ENCODE results near the gene ETHE1. TPM values are rescaled to one million over a fixed set of nuclear protein-coding genes. Genes with fewer than 3 reads are reported as not detected.

Gene ETHE1
- total RNA-seq, 4 donors from 2014 or later = 33.3 to 55.9 (median 52.3) TPM

DNA sequence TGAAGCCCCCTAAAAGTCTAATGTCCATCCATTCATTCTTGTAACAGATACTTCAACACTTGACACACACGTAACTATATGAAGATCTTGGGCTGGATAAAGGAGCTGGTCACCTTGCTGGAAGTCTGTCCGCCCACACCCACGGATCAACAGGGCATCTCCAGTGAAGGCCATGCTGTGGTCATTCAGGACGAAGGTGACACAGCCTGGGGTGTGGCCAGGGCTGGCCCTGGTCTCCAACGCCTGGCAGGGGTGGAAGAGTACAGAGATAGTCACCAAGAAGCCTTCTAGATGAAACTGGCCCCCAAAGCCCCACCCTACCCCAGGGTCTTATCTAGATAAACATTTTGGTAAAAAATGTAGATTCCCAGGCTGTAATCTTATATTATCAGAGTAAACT lies 15.7 kb downstream of the ETHE1 start:
- Histone ChIP-seq H3K4me1 (no peaks in the 10 kb centered on the region), H3K36me3 (peaks cover 0 to 45% of the 10 kb centered on the region in 2 donors), H3K4me3 (no peak overlapping the region), H3K27ac (no peak overlapping the region), H3K27me3 (no peaks in the 10 kb centered on the region), H3K9me3 (no peaks in the 10 kb centered on the region)
- no peak for ATAC-seq
- TF ChIP-seq, protein P1, sequence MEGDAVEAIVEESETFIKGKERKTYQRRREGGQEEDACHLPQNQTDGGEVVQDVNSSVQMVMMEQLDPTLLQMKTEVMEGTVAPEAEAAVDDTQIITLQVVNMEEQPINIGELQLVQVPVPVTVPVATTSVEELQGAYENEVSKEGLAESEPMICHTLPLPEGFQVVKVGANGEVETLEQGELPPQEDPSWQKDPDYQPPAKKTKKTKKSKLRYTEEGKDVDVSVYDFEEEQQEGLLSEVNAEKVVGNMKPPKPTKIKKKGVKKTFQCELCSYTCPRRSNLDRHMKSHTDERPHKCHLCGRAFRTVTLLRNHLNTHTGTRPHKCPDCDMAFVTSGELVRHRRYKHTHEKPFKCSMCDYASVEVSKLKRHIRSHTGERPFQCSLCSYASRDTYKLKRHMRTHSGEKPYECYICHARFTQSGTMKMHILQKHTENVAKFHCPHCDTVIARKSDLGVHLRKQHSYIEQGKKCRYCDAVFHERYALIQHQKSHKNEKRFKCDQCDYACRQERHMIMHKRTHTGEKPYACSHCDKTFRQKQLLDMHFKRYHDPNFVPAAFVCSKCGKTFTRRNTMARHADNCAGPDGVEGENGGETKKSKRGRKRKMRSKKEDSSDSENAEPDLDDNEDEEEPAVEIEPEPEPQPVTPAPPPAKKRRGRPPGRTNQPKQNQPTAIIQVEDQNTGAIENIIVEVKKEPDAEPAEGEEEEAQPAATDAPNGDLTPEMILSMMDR (IDR thresholded peaks at IDR 0.05) = no peak
- no peak for TF ChIP-seq POLR2A (IDR thresholded peaks at IDR 0.05)
- TF ChIP-seq POLR2AphosphoS5 (IDR thresholded peaks at IDR 0.05) = no peak
- TF ChIP-seq EP300 (IDR thresholded peaks at IDR 0.05) = no peak
- 60% methylated on average over 1 of the region's 5 CpGs; no CpG with 5 or more reads in 1 of the 2 donors for WGBS, 2 donors (ENCODE audit: low coverage in 1 of 2)

DNA sequence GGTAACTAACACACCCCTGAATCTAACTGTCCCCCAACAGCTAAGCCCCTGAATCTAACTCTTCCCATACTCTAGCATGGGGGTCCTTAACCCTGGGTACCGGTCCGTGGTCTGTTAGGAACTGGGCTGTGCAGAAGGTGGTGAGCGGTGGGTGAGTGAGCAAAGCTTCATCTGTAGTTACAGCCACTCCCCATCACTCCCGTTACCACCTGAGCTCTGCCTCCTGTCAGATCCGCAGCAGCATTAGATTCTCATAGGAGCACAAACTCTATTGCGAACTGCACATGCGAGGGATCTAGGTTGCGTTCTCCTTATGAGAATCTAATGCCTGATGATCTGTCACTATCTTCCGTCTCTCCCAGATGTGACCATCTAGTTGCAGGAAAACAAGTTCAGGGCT lies 16.3 kb downstream of the ETHE1 start:
- WGBS, 2 donors (ENCODE audit: low coverage in 1 of 2) = 100% methylated on average over 1 of the region's 9 CpGs; no CpG with 5 or more reads in 1 of the 2 donors
- H3K27me3 ChIP-seq = no peaks in the 10 kb centered on the region
- no peaks in the 10 kb centered on the region for H3K9me3 ChIP-seq
- ATAC-seq = no peak
- H3K4me1 ChIP-seq = no peaks in the 10 kb centered on the region
- no peak for TF ChIP-seq POLR2A (IDR thresholded peaks at IDR 0.05)
- no peak for TF ChIP-seq POLR2AphosphoS5 (IDR thresholded peaks at IDR 0.05)
- H3K36me3 ChIP-seq = peaks cover 0 to 46% of the 10 kb centered on the region in 2 donors
- no peak overlapping the region for H3K27ac ChIP-seq
- no peak overlapping the region for H3K4me3 ChIP-seq

DNA sequence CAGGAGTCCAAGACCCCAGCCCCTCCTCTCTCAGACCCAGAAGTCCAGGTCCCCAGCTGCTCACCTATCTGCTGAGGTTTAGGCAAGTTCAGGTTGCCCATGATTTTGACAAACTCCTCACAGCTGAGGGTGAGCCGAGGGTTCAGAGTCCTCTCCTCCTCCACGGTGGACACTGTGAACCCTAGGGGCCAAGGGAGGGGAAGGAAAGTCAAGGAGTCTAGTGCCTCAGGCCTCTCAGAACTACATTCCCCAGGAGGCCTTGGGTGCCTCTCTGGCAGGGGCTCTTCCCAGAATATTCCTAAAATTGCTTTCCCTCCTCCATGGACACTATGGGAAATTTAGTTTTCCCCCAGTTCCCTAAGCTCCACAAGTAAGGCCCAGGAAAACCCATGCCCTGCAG lies 19.1 kb downstream of the ETHE1 start:
- 58% methylated on average over 2 of the region's 2 CpGs; no CpG with 5 or more reads in 1 of the 2 donors for WGBS, 2 donors (ENCODE audit: low coverage in 1 of 2)
- TF ChIP-seq POLR2A (IDR thresholded peaks at IDR 0.05) (no peak), POLR2AphosphoS5 (IDR thresholded peaks at IDR 0.05) (no peak), EP300 (IDR thresholded peaks at IDR 0.05) (no peak)
- TF ChIP-seq, protein P1 (IDR thresholded peaks at IDR 0.05) = no peak
- H3K4me3 ChIP-seq = no peak overlapping the region
- H3K27ac ChIP-seq = no peak overlapping the region
- no peaks in the 10 kb centered on the region for H3K9me3 ChIP-seq
- peaks cover 0 to 46% of the 10 kb centered on the region in 2 donors for H3K36me3 ChIP-seq
- ATAC-seq = no peak
- no peaks in the 10 kb centered on the region for H3K27me3 ChIP-seq
- peaks cover 0 to 16% (median 7%) of the 10 kb centered on the region in 3 donors for H3K4me1 ChIP-seq

DNA sequence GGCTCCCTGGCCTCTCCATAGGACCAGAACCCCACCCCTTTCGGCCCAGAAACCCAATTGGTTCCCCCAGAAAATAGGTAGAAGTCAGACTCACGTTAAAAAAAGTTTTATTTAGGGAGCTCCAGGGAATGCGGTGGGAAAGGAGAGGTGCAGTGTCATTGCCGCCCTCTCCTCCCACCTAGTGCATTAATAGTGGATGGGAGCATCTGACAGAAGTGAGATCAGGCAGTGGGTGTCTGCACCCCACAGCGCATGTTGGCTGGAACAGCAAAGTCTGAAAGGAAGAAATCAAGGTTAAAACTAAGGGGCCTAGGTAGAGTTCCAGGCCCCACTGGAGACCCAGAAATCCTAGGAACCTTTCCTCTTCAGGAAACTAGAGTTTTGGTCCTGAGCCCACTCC lies 20.4 kb downstream of the ETHE1 start:
- Histone ChIP-seq H3K27me3 (no peaks in the 10 kb centered on the region), H3K4me3 (no peak overlapping the region), H3K27ac (no peak overlapping the region), H3K9me3 (no peaks in the 10 kb centered on the region), H3K4me1 (peaks cover 0 to 29% (median 7%) of the 10 kb centered on the region in 3 donors), H3K36me3 (peaks cover 0 to 47% of the 10 kb centered on the region in 2 donors)
- ATAC-seq = no peak
- 88 to 89% methylated on average over 5 of the region's 5 CpGs for WGBS, 2 donors (ENCODE audit: low coverage in 1 of 2)
- TF ChIP-seq EP300 (IDR thresholded peaks at IDR 0.05) = no peak
- TF ChIP-seq POLR2A (IDR thresholded peaks at IDR 0.05) = no peak
- TF ChIP-seq, protein P1 (IDR thresholded peaks at IDR 0.05) = no peak
- no peak for TF ChIP-seq POLR2AphosphoS5 (IDR thresholded peaks at IDR 0.05)

DNA sequence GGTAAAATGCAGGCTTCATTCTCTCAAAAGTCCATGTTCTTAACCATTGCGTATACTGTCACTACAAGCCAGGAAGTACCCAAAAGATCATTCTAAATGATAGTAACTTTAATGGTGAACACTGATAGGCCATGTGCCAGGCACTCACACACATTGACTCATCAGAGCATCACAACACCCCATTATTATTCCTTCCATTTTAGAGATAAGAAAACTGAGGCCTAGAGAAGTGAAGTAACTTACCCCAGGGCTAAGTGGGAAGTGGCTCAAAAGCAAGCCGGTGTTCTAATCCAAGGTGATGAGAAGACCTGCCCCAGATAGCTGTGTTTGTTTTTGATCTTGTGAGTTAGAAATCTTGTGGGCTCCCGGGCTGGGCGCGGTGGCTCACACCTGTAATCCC lies 21.1 kb downstream of the ETHE1 start:
- TF ChIP-seq POLR2A (IDR thresholded peaks at IDR 0.05) (no peak), POLR2AphosphoS5 (IDR thresholded peaks at IDR 0.05) (no peak), EP300 (IDR thresholded peaks at IDR 0.05) (no peak)
- TF ChIP-seq, protein P1 (IDR thresholded peaks at IDR 0.05) = no peak
- H3K27me3 ChIP-seq = no peaks in the 10 kb centered on the region
- H3K4me1 ChIP-seq = peaks cover 0 to 33% (median 7%) of the 10 kb centered on the region in 3 donors
- no peak overlapping the region for H3K27ac ChIP-seq
- 92 to 99% methylated on average over 5 of the region's 5 CpGs for WGBS, 2 donors (ENCODE audit: low coverage in 1 of 2)
- ATAC-seq = no peak
- no peaks in the 10 kb centered on the region for H3K9me3 ChIP-seq
- H3K36me3 ChIP-seq = peaks cover 0 to 42% of the 10 kb centered on the region in 2 donors
- no peak overlapping the region for H3K4me3 ChIP-seq
